Measurements from ENCODE around the gene SLC35C1. TPM values are rescaled to one million over a fixed set of nuclear protein-coding genes. Genes with fewer than 3 reads are reported as not detected.
A peak's percentile ranks its signal among the peaks of the same experiment; 100 is the strongest.

SLC35C1 gene
- total and polyA plus RNA-seq, 2 of the 13 experiments (the other 11 are each of a cell fraction or from before 2014, with no cell fraction given), result 2.9 to 7.0 TPM

- peak; percentile 69; the same call in 1 of the 2 replicates for TF ChIP-seq NFE2L1 (CRISPR knock-in tag; IDR thresholded peaks at IDR 0.05; ENCODE audit: borderline replicate concordance)
- TF ChIP-seq ZFP41 (CRISPR knock-in tag; IDR thresholded peaks at IDR 0.05; ENCODE audit: borderline replicate concordance), result no peak
- TF ChIP-seq ZFP1 (CRISPR knock-in tag; IDR thresholded peaks at IDR 0.05), result no peak
- TF ChIP-seq SCMH1 (CRISPR knock-in tag; IDR thresholded peaks at IDR 0.05; ENCODE audit: borderline replicate concordance), result no peak
- TF ChIP-seq ZNF543 (CRISPR knock-in tag; IDR thresholded peaks at IDR 0.05), result 0 out of 2 replicates have a peak, but pooled peaks have one; percentile 15
- TF ChIP-seq MYC (CRISPR knock-in tag; IDR thresholded peaks at IDR 0.05; ENCODE audit: borderline replicate concordance), result peak; percentile 75; the same call in 1 of the 2 replicates
- no peak for TF ChIP-seq ZNF7 (CRISPR knock-in tag; IDR thresholded peaks at IDR 0.05)
- 0 out of 2 replicates have a peak, but pooled peaks have one; percentile 16 for TF ChIP-seq ZNF44 (CRISPR knock-in tag; IDR thresholded peaks at IDR 0.05)
- no peak for TF ChIP-seq SSRP1 (CRISPR knock-in tag; IDR thresholded peaks at IDR 0.05)
- peak; percentile 68; the same call in 1 of the 2 replicates for TF ChIP-seq ZNF800 (CRISPR knock-in tag; IDR thresholded peaks at IDR 0.05)
- no peak for TF ChIP-seq ZNF230 (CRISPR knock-in tag; IDR thresholded peaks at IDR 0.05)
- no peak for TF ChIP-seq ZC3H4 (CRISPR knock-in tag; IDR thresholded peaks at IDR 0.05; ENCODE audit: borderline replicate concordance)
- TF ChIP-seq NR3C1 (CRISPR knock-in tag; IDR thresholded peaks at IDR 0.05), result no peak
- TF ChIP-seq NFE2 (CRISPR knock-in tag; IDR thresholded peaks at IDR 0.05), result no peak
- peak; percentile 94 for TF ChIP-seq ZNF317 (CRISPR knock-in tag; IDR thresholded peaks at IDR 0.05)
- TF ChIP-seq, protein P1, sequence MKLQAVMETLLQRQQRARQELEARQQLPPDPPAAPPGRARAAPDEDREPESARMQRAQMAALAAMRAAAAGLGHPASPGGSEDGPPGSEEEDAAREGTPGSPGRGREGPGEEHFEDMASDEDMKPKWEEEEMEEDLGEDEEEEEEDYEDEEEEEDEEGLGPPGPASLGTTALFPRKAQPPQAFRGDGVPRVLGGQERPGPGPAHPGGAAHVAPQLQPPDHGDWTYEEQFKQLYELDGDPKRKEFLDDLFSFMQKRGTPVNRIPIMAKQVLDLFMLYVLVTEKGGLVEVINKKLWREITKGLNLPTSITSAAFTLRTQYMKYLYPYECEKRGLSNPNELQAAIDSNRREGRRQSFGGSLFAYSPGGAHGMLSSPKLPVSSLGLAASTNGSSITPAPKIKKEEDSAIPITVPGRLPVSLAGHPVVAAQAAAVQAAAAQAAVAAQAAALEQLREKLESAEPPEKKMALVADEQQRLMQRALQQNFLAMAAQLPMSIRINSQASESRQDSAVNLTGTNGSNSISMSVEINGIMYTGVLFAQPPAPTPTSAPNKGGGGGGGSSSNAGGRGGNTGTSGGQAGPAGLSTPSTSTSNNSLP (IDR thresholded peaks at IDR 0.05; ENCODE audit: low read depth, low read length), result no peak
- TF ChIP-seq TEAD2 (CRISPR knock-in tag; IDR thresholded peaks at IDR 0.05), result peak; percentile 54; the same call in 1 of the 2 replicates
- TF ChIP-seq ZNF557 (CRISPR knock-in tag; IDR thresholded peaks at IDR 0.05), result peak; percentile 58; the same call in 1 of the 2 replicates
- TF ChIP-seq E2F1 (CRISPR knock-in tag; IDR thresholded peaks at IDR 0.05), result no peak
- no peak for TF ChIP-seq ZNF101 (CRISPR knock-in tag; IDR thresholded peaks at IDR 0.05; ENCODE audit: borderline replicate concordance, low read depth)
- peak; percentile 88; the same call in 1 of the 2 replicates for TF ChIP-seq ZNF225 (CRISPR knock-in tag; IDR thresholded peaks at IDR 0.05)
Measured at GRCh38 chr11:45846974-45847910, 42.3 kb downstream of the SLC35C1 start, which contains the start of gene CRY2 (continued).

All from HepG2 (cell line).